WERI-Rb-1 (cell line): ENCODE measurements around the gene PPP2R2C.

Source experiments
- DNase-seq: peaks from one replicate; pipeline ENCODE4 v3.0.0-alpha.2; 2020
- H3K27ac ChIP-seq: fragments of 250-450 bp; sonication (Bioruptor Pico); 2 replicates; pipeline ENCODE4 v1.5.1; 2020; ENCODE audit warnings: mild to moderate bottlenecking, moderate library complexity
- H3K27me3 ChIP-seq: fragments of 250-450 bp; sonication (Bioruptor Pico); 2 replicates; pipeline ENCODE4 v1.5.1; 2021; ENCODE audit warnings: mild to moderate bottlenecking, low read depth, moderate library complexity; ENCODE audit not compliant: insufficient read depth, severe bottlenecking
- H3K36me3 ChIP-seq: fragments of 250-450 bp; sonication (Bioruptor Pico); 2 replicates; pipeline ENCODE4 v1.5.1; 2020; ENCODE audit warnings: mild to moderate bottlenecking, moderate library complexity
- H3K4me3 ChIP-seq: 2 replicates; pipeline ENCODE4 v1.5.1; 2011; ENCODE audit warnings: low read depth, mild to moderate bottlenecking, control low read depth, low read length
- H3K9me3 ChIP-seq: fragments of 250-450 bp; sonication (Bioruptor Pico); 2 replicates; pipeline ENCODE4 v1.5.1; 2021; ENCODE audit warnings: mild to moderate bottlenecking, moderate library complexity; ENCODE audit not compliant: severe bottlenecking
- TF ChIP-seq, protein P1 (sequence below): IDR thresholded peaks from 2 replicates; pipeline ENCODE4 v1.5.1; 2011; ENCODE audit warnings: low read depth, mild to moderate bottlenecking, control low read depth, inconsistent platforms, low read length

PPP2R2C gene

GRCh38 chr4:6301051-6301731, 171.2 kb downstream of the PPP2R2C start:
- Histone ChIP-seq H3K27me3 (no peaks in the 10 kb centered on the region), H3K9me3 (no peaks in the 10 kb centered on the region), H3K4me3 (no peak overlapping the region), H3K36me3 (peaks cover 56% of the 10 kb centered on the region), H3K27ac (no peak overlapping the region)
- DNase-seq = no peak
- TF ChIP-seq, protein P1, sequence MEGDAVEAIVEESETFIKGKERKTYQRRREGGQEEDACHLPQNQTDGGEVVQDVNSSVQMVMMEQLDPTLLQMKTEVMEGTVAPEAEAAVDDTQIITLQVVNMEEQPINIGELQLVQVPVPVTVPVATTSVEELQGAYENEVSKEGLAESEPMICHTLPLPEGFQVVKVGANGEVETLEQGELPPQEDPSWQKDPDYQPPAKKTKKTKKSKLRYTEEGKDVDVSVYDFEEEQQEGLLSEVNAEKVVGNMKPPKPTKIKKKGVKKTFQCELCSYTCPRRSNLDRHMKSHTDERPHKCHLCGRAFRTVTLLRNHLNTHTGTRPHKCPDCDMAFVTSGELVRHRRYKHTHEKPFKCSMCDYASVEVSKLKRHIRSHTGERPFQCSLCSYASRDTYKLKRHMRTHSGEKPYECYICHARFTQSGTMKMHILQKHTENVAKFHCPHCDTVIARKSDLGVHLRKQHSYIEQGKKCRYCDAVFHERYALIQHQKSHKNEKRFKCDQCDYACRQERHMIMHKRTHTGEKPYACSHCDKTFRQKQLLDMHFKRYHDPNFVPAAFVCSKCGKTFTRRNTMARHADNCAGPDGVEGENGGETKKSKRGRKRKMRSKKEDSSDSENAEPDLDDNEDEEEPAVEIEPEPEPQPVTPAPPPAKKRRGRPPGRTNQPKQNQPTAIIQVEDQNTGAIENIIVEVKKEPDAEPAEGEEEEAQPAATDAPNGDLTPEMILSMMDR = no peak

GRCh38 chr4:6300359-6300758, 172.1 kb downstream of the PPP2R2C start:
- Histone ChIP-seq H3K27me3 (no peaks in the 10 kb centered on the region), H3K36me3 (peaks cover 63% of the 10 kb centered on the region)
- TF ChIP-seq, protein P1 = no peak

DNA sequence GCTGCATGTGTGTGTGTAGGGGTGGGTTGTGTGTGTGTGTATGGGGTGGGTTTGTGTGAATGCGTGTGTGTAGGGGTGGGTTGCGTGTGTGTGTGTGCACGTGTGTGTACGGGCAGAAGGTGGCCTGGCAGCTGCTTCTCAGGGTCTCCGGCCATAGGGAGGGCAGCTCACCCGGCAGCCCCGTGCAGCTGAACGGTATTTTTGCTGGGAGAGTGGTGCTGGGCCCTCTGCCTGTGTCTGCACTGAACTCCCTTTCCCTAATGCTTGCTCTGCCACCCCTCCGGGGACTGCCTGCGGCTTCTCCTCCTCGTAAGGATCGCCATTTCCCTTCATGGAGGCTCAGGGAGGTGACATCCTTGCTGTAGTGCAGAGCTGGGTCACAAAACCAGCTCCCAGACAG, 172.5 kb downstream of the PPP2R2C start:
- no peaks in the 10 kb centered on the region for H3K9me3 ChIP-seq
- H3K4me3 ChIP-seq = no peak overlapping the region
- H3K36me3 ChIP-seq = peaks cover 67% of the 10 kb centered on the region
- H3K27me3 ChIP-seq = no peaks in the 10 kb centered on the region
- no peak overlapping the region for H3K27ac ChIP-seq
- DNase-seq = no peak
- TF ChIP-seq, protein P1 = no peak

More at GRCh38 chr4:6300359-6300758, 172.1 kb downstream of the PPP2R2C start:
- H3K4me3 ChIP-seq = no peak overlapping the region
- H3K9me3 ChIP-seq = no peaks in the 10 kb centered on the region
- DNase-seq = no peak
- no peak overlapping the region for H3K27ac ChIP-seq

DNA sequence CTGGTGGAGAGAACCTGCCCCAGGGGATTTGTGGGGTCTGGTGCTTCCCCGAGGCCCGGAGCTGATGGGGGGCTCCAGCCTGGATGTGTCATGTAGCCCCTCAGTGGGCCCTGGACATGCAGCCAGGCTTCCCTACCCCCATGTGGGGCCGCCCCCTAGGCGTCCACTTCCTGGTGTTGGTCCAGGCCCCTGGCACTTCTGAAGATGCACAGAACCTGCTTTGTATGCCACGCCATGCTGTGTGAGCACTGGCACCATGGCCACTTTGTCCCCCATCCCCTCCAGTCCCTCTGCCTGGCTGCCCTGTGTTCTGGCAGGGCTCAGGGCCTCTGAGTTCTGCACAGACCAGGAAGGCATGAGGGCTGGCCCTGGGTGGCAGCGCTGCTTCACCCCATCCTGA, 173.6 kb downstream of the PPP2R2C start:
- Histone ChIP-seq H3K9me3 (no peaks in the 10 kb centered on the region), H3K27me3 (no peaks in the 10 kb centered on the region), H3K4me3 (no peak overlapping the region), H3K36me3 (peaks cover 61% of the 10 kb centered on the region), H3K27ac (no peak overlapping the region; the same call in 1 of the 2 replicates)
- TF ChIP-seq, protein P1 = no peak
- DNase-seq = no peak

DNA sequence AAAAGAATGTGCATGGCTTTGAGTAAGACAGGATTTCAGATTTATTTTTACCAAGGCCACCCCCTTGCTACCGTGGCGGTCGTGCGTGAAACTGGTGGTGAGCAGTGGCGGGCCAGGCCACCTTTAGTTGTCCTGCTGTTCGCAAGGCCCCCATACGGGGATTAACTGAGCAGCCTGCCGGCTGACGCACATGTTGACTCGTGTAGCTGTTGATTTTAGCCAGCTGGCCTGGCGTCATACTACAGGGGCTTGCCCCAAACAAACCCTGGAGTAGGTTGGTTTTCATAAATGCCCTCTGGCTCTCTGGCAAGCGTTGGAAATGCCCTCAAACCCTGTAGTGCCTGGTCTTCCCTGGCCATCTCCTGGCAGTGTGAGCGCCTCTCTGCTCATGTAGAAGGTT, 174.4 kb downstream of the PPP2R2C start:
- Histone ChIP-seq H3K27me3 (no peaks in the 10 kb centered on the region), H3K4me3 (no peak overlapping the region), H3K36me3 (peaks cover 60% of the 10 kb centered on the region), H3K27ac (no peak overlapping the region), H3K9me3 (no peaks in the 10 kb centered on the region)
- DNase-seq = no peak
- TF ChIP-seq, protein P1 = no peak
